Sciatic nerve (tissue), 2 donors: ENCODE data around the gene TESK2. TPM values are rescaled to one million over a fixed set of nuclear protein-coding genes. Genes with fewer than 3 reads are reported as not detected.

Experiments
- ATAC-seq: fragments of 200-7000 bp; cut with Tn5 transposase; one replicate; pipeline ENCODE4 v1.9.1; 2020; ENCODE audit warnings: mild to moderate bottlenecking, moderate library complexity
- DNase-seq: peaks from one replicate; pipeline ENCODE4 v3.0.0-alpha.2; 2020; ENCODE audit warnings: low spot score
- intact Hi-C: fragments of 100-400 bp; cut with DNase I; formaldehyde crosslinking; loops from one replicate; pipeline ENCODE4 v1.14.2; 2022
- total RNA-seq: library from RNA; stranded (reverse); fragmentation: NEBNext Ultra II Directional; extraction: Animal tissue kit (Norgen Biotek cat#: 25700); gene quantifications from one replicate; pipeline ENCODE4 v1.2.1, GENCODE V29; 2021
- donor health status: DM: no; HTN: no; CAD: no.
- donor health status: DM: no; HTN: no; CAD: no.

The TESK2 gene
- total RNA-seq, 1 donor from 2014 or later: 14.3 TPM

DNA sequence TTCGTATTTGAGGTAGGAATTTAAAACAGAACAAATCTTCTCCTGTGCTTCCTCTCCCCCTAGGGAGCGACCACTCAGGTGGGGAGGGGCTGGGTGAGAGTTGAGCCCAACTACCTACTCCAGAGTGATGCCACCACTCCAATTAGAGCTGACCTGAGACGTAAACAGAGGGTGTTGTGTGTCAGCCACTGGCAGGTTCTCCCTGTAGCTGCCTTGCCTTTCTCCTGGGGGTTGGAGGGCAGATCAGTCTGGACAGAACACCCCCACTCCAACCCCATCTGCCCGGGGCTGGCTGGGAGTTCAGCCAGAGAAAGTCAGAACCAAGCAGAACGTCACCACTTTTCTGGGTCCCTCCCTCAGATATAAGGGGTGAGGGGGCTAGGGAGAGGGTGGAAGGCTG, 162.3 kb downstream of the TESK2 start:
- DNase-seq (no peak), ATAC-seq (no peak)
- intact Hi-C loops: no loop called here

DNA sequence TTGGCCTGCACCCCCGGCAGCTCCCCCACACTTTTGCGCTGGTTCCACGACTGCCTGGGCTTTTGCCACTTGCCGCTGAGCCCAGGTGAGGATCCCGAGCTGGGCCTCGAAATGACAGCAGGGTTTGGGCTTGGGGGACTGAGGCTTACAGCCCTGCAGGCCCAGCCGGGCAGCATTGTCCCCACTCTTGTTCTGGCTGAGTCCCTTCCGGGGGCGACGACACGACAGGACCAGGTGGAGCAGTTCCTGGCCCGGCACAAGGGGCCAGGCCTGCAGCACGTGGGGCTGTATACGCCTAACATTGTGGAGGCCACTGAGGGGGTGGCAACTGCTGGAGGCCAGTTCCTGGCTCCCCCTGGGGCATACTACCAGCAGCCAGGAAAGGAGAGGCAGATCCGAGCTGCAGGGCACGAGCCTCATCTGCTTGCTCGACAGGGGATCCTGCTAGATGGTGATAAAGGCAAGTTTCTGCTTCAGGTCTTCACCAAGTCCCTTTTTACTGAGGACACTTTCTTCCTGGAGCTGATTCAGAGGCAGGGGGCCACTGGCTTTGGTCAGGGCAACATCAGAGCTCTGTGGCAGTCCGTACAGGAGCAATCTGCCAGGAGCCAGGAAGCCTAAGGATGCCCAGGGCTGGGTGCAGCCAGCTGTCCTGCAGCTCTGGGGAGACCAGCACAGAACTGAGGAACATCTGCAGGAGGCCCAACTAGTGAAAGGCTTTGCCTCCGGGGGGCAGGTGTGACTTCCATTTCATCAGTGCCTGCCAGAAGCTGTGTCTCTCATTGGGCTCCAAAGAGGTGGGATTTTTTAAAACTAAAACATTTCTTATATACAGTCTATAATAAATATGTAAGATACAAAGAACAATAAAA, 163.1 kb downstream of the TESK2 start:
- ATAC-seq (no peak), DNase-seq (no peak)
- intact Hi-C loops: no loop called here

DNA sequence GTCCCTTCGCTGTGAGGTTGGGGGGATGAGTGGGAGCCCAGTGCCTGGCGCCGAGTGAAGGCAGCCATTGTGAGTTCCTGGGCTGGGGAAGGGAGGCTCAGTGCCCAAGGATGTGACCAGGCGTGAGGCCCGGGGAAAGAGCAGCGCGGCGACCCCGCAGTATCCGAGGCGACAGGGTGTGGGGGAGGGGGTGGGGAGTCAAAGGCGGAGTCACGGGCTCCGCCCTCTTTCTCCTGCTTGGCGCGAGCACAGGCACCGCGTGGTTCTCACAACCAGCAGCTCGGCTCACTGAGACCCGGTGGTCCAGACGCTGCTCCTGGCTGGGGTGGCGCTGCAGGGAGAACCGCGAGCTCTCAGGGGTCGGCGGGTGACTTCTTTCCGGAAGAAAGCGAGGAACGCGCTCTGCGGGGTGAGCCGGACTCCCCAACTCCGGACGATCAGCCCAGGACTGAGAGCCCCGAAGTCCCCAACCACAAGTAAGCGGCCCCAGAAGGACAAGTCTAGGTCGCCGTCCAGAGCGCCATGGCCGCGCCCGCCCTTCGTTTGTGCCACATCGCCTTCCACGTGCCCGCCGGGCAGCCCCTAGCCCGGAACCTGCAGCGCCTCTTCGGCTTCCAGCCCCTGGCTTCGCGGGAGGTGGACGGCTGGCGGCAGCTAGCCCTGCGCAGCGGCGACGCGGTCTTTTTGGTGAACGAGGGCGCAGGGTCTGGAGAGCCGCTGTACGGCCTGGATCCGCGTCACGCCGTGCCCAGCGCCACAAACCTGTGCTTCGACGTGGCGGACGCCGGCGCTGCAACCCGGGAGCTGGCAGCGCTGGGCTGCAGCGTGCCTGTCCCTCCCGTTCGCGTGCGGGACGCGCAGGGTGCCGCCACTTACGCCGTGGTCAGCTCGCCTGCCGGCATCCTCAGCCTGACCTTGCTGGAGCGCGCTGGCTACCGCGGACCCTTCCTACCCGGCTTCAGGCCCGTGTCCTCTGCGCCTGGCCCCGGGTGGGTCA, 164.0 kb downstream of the TESK2 start, which contains the start of gene HPDL:
Gene HPDL (plus strand): TSS at position 269 of the 997 bp plus-strand sequence. CDS start 254 bp downstream, at position 523.
- peak; percentile 91 for ATAC-seq
- intact Hi-C loops: no loop called here
- DNase-seq: peak; percentile 84

DNA sequence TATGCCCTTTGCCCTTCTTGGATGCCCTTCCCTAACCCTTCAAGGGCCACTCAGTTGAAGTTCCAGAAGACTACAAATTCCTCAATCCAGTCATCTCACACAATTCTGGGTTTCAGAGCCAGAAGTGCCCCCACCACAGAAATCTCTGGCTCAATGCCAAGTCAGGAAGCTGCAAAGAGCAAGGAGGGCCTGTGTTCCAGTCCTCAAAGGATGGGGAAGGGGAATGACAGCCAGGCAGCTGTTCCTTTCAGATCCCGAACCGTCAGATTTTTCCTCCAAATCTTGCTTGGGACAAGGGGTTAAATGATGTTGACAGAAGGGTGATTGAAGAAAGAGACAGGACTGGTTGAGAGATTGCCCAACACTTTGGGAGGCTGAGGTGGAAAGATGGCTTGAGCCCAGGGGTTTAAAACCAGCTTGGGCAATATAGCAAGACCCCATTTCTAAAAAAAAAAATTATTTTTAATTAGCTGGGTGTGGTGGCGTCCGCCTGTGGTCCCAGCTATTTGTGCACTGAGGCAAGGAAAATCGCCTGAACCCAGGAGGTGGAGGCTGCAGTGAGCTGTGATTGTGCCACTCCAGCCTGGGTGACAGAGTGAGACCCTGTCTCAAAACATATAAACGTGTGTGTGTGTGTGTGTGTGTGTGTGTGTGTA, 165.0 kb downstream of the TESK2 start:
- DNase-seq: no peak
- intact Hi-C loops: no loop called here
- ATAC-seq: peak; percentile 37

DNA sequence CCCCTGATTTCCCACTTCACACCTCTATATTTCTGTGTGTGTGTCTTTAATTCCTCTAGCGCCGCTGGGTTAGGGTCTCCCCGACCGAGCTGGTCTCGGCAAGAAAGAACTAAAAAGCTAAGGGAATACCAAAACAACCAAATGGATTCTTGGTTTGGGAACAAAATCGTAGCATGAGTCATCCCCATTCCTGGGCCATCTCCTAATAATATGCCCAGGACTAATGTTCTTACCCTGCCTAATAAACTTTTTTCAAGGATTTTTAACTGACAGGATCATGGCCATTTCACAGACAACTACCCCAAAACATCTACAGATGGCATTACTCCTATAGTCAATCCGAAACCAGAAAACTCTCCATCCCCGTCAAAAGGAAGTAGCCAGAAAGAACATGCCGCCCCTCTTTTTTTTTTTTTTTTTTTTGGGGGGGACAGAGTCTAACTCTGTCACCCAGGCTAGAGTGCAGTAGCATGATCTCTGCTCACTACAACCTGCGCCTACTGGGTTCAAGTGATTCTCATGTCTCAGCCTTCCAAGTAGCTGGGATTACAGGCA, 168.4 kb downstream of the TESK2 start:
- ATAC-seq (no peak), DNase-seq (no peak)
- intact Hi-C loops: no loop called here

DNA sequence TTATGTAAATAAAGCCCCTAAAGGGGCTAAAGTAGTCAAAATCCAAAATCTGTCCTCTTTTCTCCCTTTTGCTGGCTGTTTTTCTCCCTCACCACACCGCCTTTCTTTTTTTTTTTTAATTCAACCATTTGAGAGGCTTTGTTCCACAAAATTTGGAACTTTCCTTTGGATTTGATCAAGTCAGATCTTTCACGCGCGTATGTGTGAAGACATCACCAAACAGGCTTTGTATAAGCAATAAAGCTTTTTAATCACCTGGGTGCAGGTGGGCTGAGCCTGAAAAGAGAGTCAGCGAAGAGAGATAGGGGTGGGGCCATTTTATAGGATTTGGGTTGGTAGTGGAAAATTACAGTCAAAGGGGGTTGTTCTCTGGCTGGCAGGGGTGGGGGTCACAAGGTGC, 169.5 kb downstream of the TESK2 start:
- intact Hi-C loops: no loop called here
- ATAC-seq (no peak), DNase-seq (no peak)

DNA sequence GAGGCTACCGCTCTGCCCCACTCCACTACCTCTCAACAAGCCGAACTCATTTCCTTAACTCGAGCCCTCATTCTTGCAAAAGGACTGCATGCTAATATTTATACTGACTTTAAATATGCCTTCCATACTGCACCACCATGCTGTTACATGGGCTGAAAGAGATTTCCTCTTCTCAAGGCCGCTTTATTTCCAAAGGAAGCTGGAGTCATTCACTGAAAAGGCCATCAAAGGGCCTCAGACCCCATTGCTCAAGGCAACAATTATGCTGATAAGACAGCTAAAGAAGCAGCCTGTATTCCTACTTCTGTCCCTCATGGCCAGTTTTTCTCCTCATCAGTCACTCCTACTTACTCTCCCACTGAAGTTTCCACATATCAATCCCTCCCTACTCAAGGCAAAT, 171.2 kb downstream of the TESK2 start:
- ATAC-seq: no peak
- intact Hi-C loops: no loop called here

DNA sequence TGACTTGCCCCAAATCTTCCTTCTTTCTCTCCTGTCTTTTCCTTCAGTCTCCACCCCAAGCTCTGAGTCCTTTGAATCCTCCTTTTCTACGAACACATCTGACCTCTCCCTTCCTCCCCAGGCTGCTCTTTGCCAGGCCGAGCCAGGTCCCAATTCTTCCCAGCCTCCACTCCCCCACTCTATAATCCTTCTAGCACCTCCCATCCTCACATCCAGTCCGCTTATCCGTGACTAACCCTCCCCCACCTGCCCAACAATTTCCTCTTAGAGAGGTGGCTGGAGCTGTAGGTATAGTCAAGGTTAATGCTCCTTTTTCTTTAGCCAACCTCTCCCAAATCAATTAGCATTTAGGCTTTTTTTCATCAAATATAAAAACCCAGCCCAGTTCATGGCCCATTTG, 173.8 kb downstream of the TESK2 start:
- ATAC-seq (no peak), DNase-seq (no peak)
- intact Hi-C loops: no loop called here

More for the DNA sequence above, 171.2 kb downstream of the TESK2 start:
- no peak for DNase-seq

DNA sequence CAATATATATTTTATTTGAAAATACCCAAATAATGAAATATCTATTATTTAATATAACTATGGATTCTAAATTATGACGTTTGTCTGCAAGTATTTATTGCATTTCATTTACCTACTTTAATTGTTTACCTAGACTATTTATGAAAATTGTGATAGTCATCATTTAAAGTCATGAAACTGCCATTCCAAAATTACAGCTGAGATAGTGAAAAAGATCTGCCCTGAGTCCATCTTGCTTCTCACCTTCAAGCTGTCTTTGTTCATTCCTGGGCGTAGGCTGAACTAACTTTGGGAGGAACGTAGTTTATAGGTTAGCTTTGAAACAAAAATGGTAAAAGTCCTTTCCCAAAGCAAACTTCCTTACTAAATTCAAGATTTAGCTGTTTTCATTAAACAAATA, 176.7 kb downstream of the TESK2 start:
- intact Hi-C loops: no loop called here
- no peak for DNase-seq
- no peak for ATAC-seq

DNA sequence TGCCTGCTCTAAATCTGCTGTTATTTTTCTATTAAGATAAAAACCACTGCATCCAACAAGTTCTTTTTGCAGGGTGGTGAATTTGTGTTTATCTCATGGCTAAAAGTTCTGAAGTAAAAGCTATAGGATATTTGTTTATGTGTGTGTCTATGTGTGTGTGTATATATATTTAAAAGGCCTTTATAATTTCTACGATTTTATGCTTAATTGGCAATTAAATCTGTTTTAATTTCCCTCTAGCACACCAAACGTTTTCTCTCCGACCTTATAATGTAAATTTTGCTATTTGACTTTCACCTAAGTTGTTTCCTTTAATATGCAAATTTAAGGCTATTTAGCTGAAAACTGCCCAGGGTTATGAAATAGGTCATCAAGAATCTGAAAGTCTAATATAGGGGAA, 184.1 kb downstream of the TESK2 start:
- intact Hi-C loops: no loop called here
- ATAC-seq (no peak), DNase-seq (no peak)

DNA sequence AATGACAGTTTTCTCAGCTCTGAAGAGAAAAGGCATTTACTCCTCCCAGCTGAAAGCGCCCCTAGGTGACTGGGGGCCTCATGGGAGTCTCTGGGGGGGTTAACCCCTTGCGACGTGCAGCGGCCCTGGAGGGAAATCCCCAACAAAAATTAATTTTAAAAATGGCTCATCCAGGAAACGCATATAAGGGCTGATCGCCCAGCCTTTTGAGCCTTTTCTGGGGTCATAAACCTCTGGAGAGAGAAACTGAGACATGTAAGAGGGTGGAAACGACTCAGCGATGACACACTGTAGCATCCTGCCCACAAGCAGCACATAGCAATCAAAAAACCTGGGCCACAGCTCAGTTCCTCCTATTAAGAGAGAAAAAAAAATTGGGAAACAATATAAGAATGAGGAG, 184.6 kb downstream of the TESK2 start:
- DNase-seq (no peak), ATAC-seq (no peak)
- intact Hi-C loops: no loop called here

DNA sequence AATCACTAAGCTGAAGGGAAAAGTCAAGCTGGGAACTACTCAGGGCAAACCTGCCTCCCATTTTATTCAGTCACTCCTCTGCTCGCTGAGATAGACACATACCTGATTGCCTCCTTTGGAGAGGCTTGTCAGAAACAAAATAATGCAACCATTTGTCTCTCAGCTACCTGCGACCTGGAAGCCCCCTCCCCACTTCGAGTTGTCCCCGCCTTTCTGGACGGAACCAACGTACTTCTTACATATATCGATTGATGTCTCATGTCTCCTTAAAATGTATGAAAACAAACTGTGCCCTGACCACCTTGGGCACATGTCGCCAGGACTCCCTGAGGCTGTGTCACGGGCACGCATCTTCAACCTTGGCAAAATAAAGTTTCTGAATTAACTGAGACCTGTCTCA, 185.7 kb downstream of the TESK2 start:
- no peak for DNase-seq
- intact Hi-C loops: no loop called here
- no peak for ATAC-seq

DNA sequence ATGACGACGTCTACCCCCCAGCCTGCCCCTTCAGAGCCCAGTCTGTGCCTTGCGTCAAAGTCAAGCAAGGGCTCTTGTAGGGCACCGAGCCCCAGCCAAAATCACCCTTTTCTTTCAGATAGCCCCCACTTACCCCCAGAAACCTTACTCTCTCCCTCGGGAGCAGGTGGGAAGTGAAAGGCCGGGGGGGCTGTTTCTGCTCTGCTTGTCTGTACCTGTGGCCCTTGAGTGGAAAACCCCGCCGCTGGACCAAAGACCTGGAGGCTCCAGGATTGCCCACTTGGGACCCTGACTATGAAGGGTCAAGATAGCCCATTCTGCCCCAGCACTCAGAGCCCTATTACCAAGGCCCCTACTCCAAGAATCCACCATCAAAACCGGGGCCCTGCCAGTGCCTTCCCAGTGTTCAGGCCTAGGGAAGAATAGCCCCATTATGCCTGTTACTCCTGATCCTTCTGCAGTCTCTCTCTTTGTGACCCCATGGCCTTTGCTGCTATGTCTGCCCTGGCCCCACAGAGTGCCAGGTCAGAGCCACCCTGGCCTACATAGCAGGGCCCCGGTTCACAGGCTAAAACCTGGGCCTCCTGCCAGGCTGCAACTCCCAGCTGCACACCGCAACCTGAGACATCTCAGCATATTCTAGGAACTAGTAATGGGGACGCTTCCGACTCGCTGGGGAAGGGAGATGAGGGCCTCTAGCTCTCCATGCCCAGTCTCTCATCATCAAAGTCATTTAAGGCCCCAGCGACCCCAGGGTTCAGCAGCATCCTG, 186.5 kb downstream of the TESK2 start:
- intact Hi-C loops: no loop called here
- DNase-seq (peak; percentile 69), ATAC-seq (no peak)

DNA sequence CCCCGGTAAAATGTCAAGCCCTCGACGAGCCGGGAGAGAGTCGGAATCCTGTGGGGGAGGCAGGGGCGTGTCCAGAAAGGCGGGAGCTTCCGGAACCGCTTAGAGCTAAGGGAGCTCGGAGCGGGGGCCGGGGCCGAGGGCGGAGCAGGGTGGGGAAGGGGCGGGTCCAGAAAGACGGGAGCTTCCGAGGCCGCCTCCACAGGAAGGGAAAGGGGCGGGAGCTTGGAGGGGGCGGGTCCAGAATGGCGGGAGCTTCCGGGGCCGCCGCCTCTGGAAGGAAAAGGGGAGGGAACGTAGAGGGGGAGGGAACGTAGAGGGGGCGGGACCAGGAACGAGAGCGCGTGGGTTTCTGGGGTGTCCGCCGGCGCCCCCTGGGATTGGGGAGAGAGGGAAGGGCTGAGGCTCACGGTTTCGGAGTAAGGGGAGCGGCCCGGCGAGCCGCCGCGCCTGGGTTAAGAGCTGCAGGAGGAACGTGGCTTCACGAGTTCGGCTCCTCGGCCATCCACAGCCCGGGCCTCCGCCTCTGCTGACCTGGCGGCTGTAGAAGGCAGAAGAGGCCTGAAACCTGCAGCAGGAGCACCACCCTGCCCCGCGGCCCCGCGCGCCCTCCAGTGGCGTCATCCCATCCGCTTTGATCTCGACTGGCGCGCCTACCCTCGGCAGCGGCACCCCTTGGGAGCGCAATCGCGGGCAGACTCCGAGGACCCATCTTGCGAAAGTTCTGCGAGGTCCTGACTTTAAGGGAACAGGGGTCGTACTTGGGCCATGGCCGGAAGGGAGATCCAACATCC, 187.2 kb downstream of the TESK2 start:
- DNase-seq: peak; percentile 100
- intact Hi-C loops: no loop called here
- ATAC-seq: peak; percentile 97

DNA sequence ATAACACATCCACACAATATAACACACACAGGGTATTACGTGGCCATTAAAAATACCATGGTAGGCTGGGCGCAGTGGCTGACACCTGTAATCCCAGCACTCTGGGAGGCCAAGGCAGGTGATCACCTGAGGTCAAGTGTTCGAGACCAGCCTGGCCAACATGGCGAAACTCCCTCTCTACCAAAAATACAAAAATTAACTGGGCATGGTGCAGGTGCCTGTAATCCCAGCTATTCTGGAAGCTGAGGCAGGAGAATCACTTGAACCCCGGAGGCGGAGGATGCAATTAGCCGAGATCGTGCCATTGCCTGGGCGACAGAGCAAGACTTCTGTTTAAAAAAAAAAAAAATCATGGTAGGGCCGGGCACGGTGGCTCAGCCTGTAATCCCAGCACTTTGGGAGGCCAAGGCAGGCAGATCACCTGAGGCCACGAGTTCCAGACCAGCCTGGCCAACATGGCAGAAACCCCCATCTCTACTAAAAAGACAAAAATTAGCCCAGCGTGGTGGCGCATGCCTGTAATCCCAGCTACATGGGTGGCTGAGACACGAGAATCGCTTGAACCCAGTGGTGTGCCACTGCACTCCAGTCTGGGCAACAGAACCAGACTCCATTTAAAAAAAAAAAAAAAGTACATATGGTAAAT, 188.3 kb downstream of the TESK2 start:
- DNase-seq: no peak
- intact Hi-C loops: no loop called here
- no peak for ATAC-seq

DNA sequence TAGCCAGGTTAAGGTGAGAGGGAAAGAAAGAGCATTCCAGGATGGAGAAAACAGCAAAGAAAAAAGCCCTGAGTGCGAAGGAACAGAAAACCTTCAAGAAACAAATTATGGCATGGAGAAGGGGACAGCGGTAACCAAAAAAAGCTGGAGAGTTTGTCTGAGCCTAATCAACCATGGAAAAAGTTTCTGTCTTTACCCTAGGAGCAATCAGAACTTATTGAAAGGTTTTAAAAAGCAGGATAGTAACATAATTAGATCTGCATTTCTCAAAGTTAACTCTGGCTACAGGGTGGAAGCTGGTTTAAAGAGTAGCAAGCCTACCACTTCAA, 190.3 kb downstream of the TESK2 start:
- DNase-seq: no peak
- intact Hi-C loops: loop anchor here (2.0 kb wide), 1 partner anchor 282 kb away; no protein-coding TSS in a partner anchor
- ATAC-seq: no peak
